ENCODE results near the gene PRRG3.

- TF ChIP-seq POLR2A (IDR thresholded peaks at IDR 0.05), result no peak
- TF ChIP-seq CTCF (IDR thresholded peaks at IDR 0.05), result no peak
These were observed 20.0 kb upstream of the PRRG3 start for GRCh38 chrX:151675121-151675746.

Measured in prostate gland (tissue), 2 donors.